Neuronal stem cell (in vitro differentiated cells): Measurements from ENCODE around the gene SUN5.

Source experiments
- DNase-seq: peaks from one replicate; pipeline ENCODE4 v3.0.0-alpha.2; 2013; ENCODE audit warnings: low spot score
- H2AFZ ChIP-seq: one replicate; pipeline ENCODE4 v1.6.1; 2013; ENCODE audit warnings: mild to moderate bottlenecking, low read length, inconsistent platforms
- H2AK5ac ChIP-seq: 2 replicates; pipeline ENCODE4 v1.6.1; 2013; ENCODE audit warnings: low read depth, mild to moderate bottlenecking, inconsistent platforms, low read length, moderate library complexity, mixed read lengths
- H2BK120ac ChIP-seq: 2 replicates; pipeline ENCODE4 v1.6.1; 2013; ENCODE audit warnings: low read depth, mild to moderate bottlenecking, inconsistent platforms, low read length, moderate library complexity, mixed read lengths
- H2BK12ac ChIP-seq: one replicate; pipeline ENCODE4 v1.6.1; 2013; ENCODE audit warnings: low read length, inconsistent platforms
- H2BK15ac ChIP-seq: 2 replicates; pipeline ENCODE4 v1.6.1; 2013; ENCODE audit warnings: mild to moderate bottlenecking, low read length, inconsistent platforms, mixed read lengths
- H2BK5ac ChIP-seq: one replicate; pipeline ENCODE4 v1.6.1; 2013; ENCODE audit warnings: inconsistent platforms, mild to moderate bottlenecking, low read length, moderate library complexity
- H3K14ac ChIP-seq: one replicate; pipeline ENCODE4 v1.6.1; 2013; ENCODE audit warnings: low read length, inconsistent platforms
- H3K18ac ChIP-seq: 2 replicates; pipeline ENCODE4 v1.6.1; 2013; ENCODE audit warnings: low read length, inconsistent platforms
- H3K23ac ChIP-seq: 2 replicates; pipeline ENCODE4 v1.6.1; 2013; ENCODE audit warnings: low read depth, mild to moderate bottlenecking, mixed read lengths, low read length, inconsistent platforms; ENCODE audit not compliant: poor library complexity
- H3K27ac ChIP-seq: replicated peaks from 3 replicates; pipeline ENCODE4 v1.5.1; 2013; ENCODE audit warnings: low read length, inconsistent platforms
- H3K27me3 ChIP-seq, 3 experiments: 2 replicates each; pipeline ENCODE4 v1.6.1; 2013; ENCODE audit warnings: low read length in 3 of 3, mild to moderate bottlenecking in 2 of 3, inconsistent platforms in 1 of 3, low read depth in 1 of 3, mixed read lengths in 1 of 3, moderate library complexity in 1 of 3; ENCODE audit not compliant: control insufficient read depth in 3 of 3, insufficient read depth in 3 of 3
- H3K36me3 ChIP-seq, 2 donors: replicated peaks in 1 of 2; 2 replicates each; pipeline ENCODE4 v1.6.1; 2013; ENCODE audit warnings: low read length in 2 of 2; ENCODE audit not compliant: control insufficient read depth in 2 of 2, insufficient read depth in 2 of 2
- H3K4ac ChIP-seq: 2 replicates; pipeline ENCODE4 v1.6.1; 2013; ENCODE audit warnings: inconsistent platforms, mild to moderate bottlenecking, low read length, moderate library complexity
- H3K4me1 ChIP-seq, 2 donors: 1 replicate in 1 of 2; 2 replicates in 1 of 2; pipeline ENCODE4 v1.6.1; 2013; ENCODE audit warnings: low read length in 2 of 2, low read depth in 1 of 2; ENCODE audit not compliant: control insufficient read depth in 2 of 2, insufficient read depth in 1 of 2
- H3K4me2 ChIP-seq: one replicate; pipeline ENCODE4 v1.6.1; 2013; ENCODE audit warnings: mild to moderate bottlenecking, low read length, inconsistent platforms; ENCODE audit not compliant: insufficient read depth, poor library complexity, severe bottlenecking
- H3K4me3 ChIP-seq, 2 donors: 2 replicates each; pipeline ENCODE4 v1.5.1; 2013; ENCODE audit warnings: low read length in 2 of 2, mild to moderate bottlenecking in 2 of 2, inconsistent platforms in 1 of 2, moderate library complexity in 1 of 2
- H3K79me1 ChIP-seq: one replicate; pipeline ENCODE4 v1.6.1; 2013; ENCODE audit warnings: low read depth, mild to moderate bottlenecking, inconsistent platforms, low read length, moderate library complexity
- H3K9ac ChIP-seq: one replicate; pipeline ENCODE4 v1.6.1; 2013; ENCODE audit warnings: mild to moderate bottlenecking, low read depth, low read length, inconsistent platforms; ENCODE audit not compliant: poor library complexity
- H3K9me3 ChIP-seq, 2 donors: replicated peaks in 1 of 2; 2 replicates each; pipeline versions ENCODE3 to v1.6.1; 2013; ENCODE audit warnings: low read length in 2 of 2, mild to moderate bottlenecking in 2 of 2, inconsistent platforms in 1 of 2, low read depth in 1 of 2, mixed read lengths in 1 of 2, moderate library complexity in 1 of 2; ENCODE audit not compliant: control insufficient read depth in 2 of 2, insufficient read depth in 1 of 2
- H4K8ac ChIP-seq: one replicate; pipeline ENCODE4 v1.6.1; 2013; ENCODE audit warnings: low read depth, mild to moderate bottlenecking, inconsistent platforms, low read length, moderate library complexity
- H4K91ac ChIP-seq: one replicate; pipeline ENCODE4 v1.6.1; 2013; ENCODE audit warnings: low read length, low read depth, mild to moderate bottlenecking, inconsistent platforms; ENCODE audit not compliant: poor library complexity
- WGBS, 2 donors: extraction: QIAGEN DNeasy Blood & Tissue Kit; methylation state at CpG; one replicate each; pipeline ENCODE4 v1.1.7; 2013; ENCODE audit warnings: missing lambda C conversion rate in 2 of 2, mixed read lengths in 1 of 2; ENCODE audit not compliant: insufficient read length in 2 of 2, insufficient replicate concordance in 1 of 2; ENCODE audit errors: extremely low coverage in 2 of 2; 5-methylcytosine and 5-hydroxymethylcytosine counted together

The SUN5 gene

DNA sequence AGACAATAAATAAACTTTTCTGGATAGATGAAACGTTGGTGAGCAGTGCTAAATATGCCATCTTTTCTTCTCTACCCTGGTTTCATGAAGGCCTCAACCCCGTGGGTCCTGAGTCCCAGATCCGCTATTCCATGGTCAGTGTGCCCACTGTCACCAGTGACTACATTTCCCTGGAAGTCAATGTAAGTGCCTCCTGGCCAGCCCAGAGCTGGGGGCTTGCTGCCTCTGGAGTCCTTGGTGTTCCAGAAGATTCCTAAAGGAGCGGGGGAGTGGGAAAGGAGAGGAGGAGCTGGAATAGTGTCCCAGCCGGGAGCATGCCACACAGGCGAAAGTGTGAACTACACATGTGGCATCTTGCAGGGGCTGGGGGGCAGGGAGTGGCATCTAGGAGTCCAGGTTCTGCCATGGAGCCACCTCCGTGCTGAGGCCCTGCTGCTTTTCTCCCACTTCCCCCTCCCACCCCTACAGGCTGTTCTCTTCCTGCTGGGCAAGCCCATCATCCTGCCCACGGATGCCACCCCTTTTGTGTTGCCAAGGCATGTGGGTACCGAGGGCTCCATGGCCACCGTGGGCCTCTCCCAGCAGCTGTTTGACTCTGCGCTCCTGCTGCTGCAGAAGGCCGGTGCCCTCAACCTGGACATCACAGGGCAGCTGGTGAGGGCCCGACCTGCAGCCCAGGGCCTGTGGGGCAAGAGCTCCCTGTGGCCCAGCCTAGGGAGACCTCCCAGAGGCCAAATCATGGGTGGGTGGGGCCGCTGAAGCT lies 14.1 kb upstream of the SUN5 start:
- no peaks in the 10 kb centered on the region for H3K9me3 ChIP-seq
- H3K4ac ChIP-seq = peak overlapping the region; percentile 17
- no peaks in the 10 kb centered on the region for H3K36me3 ChIP-seq
- peaks cover 0 to 34% (median 0%) of the 10 kb centered on the region in 3 experiments for H3K27me3 ChIP-seq
- H2AFZ ChIP-seq = no peak overlapping the region
- peak overlapping the region; percentile 17 for H2BK5ac ChIP-seq
- H3K14ac ChIP-seq = no peak overlapping the region
- H3K23ac ChIP-seq = peak overlapping the region; percentile 44
- no peak overlapping the region for H4K8ac ChIP-seq
- no peak overlapping the region for H3K4me3 ChIP-seq
- H3K79me1 ChIP-seq = peaks cover 2% of the 10 kb centered on the region
- H4K91ac ChIP-seq = no peak overlapping the region
- peak overlapping the region; percentile 90 for H2AK5ac ChIP-seq
- no peak overlapping the region for H2BK120ac ChIP-seq
- H3K4me2 ChIP-seq = no peak overlapping the region
- H3K18ac ChIP-seq = peak overlapping the region; percentile 77
- H3K4me1 ChIP-seq = peaks cover 0 to 2% of the 10 kb centered on the region in 2 donors
- no CpG with 5 or more reads among the region's 14 CpGs for WGBS, 2 donors
- H3K27ac ChIP-seq = no peak overlapping the region
- DNase-seq = no peak
- no peak overlapping the region for H2BK15ac ChIP-seq
- no peak overlapping the region for H3K9ac ChIP-seq
- H2BK12ac ChIP-seq = no peak overlapping the region

- H3K27me3 ChIP-seq = peaks cover 0 to 36% (median 0%) of the 10 kb centered on the region in 3 experiments
- no CpG with 5 or more reads among the region's 7 CpGs for WGBS, 2 donors
- no peak overlapping the region for H2BK12ac ChIP-seq
- H2BK5ac ChIP-seq = no peak overlapping the region
- H4K91ac ChIP-seq = no peak overlapping the region
- H4K8ac ChIP-seq = no peak overlapping the region
- DNase-seq = no peak
- H3K36me3 ChIP-seq = no peaks in the 10 kb centered on the region
- peak overlapping the region; percentile 21 for H3K18ac ChIP-seq
- no peak overlapping the region for H3K4ac ChIP-seq
- H3K4me1 ChIP-seq = peaks cover 0 to 2% of the 10 kb centered on the region in 2 donors
- no peak overlapping the region for H3K23ac ChIP-seq
- H3K27ac ChIP-seq = no peak overlapping the region
- H2BK15ac ChIP-seq = no peak overlapping the region
- no peak overlapping the region for H2BK120ac ChIP-seq
- no peak overlapping the region for H2AK5ac ChIP-seq
- no peaks in the 10 kb centered on the region for H3K9me3 ChIP-seq
- H3K79me1 ChIP-seq = peaks cover 2% of the 10 kb centered on the region
- H3K4me2 ChIP-seq = no peak overlapping the region
- no peak overlapping the region for H3K14ac ChIP-seq
- H3K4me3 ChIP-seq = no peak overlapping the region
- peak overlapping the region; percentile 65 for H3K9ac ChIP-seq
- no peak overlapping the region for H2AFZ ChIP-seq
These were observed 13.3 kb upstream of the SUN5 start for GRCh38 chr20:33017542-33017941.

- H3K14ac ChIP-seq = peak overlapping the region; percentile 77
- no peak overlapping the region for H3K27ac ChIP-seq
- H2BK120ac ChIP-seq = no peak overlapping the region
- H2BK12ac ChIP-seq = no peak overlapping the region
- H3K9ac ChIP-seq = no peak overlapping the region
- no peak for DNase-seq
- no peak overlapping the region for H3K4me2 ChIP-seq
- no peak overlapping the region for H3K4me3 ChIP-seq
- H3K23ac ChIP-seq = peak overlapping the region; percentile 60
- H3K9me3 ChIP-seq = no peaks in the 10 kb centered on the region
- no peak overlapping the region for H2BK5ac ChIP-seq
- peak overlapping the region; percentile 72 for H3K18ac ChIP-seq
- H2AK5ac ChIP-seq = peak overlapping the region; percentile 42
- H3K36me3 ChIP-seq = no peaks in the 10 kb centered on the region
- no CpG with 5 or more reads among the region's 7 CpGs for WGBS, 2 donors
- H3K4me1 ChIP-seq = peaks cover 0 to 2% of the 10 kb centered on the region in 2 donors
- no peak overlapping the region for H4K91ac ChIP-seq
- no peak overlapping the region for H2AFZ ChIP-seq
- H3K27me3 ChIP-seq = peaks cover 0 to 39% (median 0%) of the 10 kb centered on the region in 3 experiments
- H2BK15ac ChIP-seq = no peak overlapping the region
- no peak overlapping the region for H3K4ac ChIP-seq
- peaks cover 2% of the 10 kb centered on the region for H3K79me1 ChIP-seq
- no peak overlapping the region for H4K8ac ChIP-seq
These were observed 12.4 kb upstream of the SUN5 start for GRCh38 chr20:33016581-33017109.
